Neuronal stem cell (in vitro differentiated cells): ENCODE results near the gene HOXD10.
A peak's percentile ranks its signal among the peaks of the same experiment; 100 is the strongest.

ENCODE experiments used
- DNase-seq: peaks from one replicate; pipeline ENCODE4 v3.0.0-alpha.2; 2013; ENCODE audit warnings: low spot score
- H2AFZ ChIP-seq: one replicate; pipeline ENCODE4 v1.6.1; 2013; ENCODE audit warnings: mild to moderate bottlenecking, low read length, inconsistent platforms
- H2AK5ac ChIP-seq: 2 replicates; pipeline ENCODE4 v1.6.1; 2013; ENCODE audit warnings: low read depth, mild to moderate bottlenecking, inconsistent platforms, low read length, moderate library complexity, mixed read lengths
- H2BK120ac ChIP-seq: 2 replicates; pipeline ENCODE4 v1.6.1; 2013; ENCODE audit warnings: low read depth, mild to moderate bottlenecking, inconsistent platforms, low read length, moderate library complexity, mixed read lengths
- H2BK12ac ChIP-seq: one replicate; pipeline ENCODE4 v1.6.1; 2013; ENCODE audit warnings: low read length, inconsistent platforms
- H2BK15ac ChIP-seq: 2 replicates; pipeline ENCODE4 v1.6.1; 2013; ENCODE audit warnings: mild to moderate bottlenecking, low read length, inconsistent platforms, mixed read lengths
- H2BK5ac ChIP-seq: one replicate; pipeline ENCODE4 v1.6.1; 2013; ENCODE audit warnings: inconsistent platforms, mild to moderate bottlenecking, low read length, moderate library complexity
- H3K14ac ChIP-seq: one replicate; pipeline ENCODE4 v1.6.1; 2013; ENCODE audit warnings: low read length, inconsistent platforms
- H3K18ac ChIP-seq: 2 replicates; pipeline ENCODE4 v1.6.1; 2013; ENCODE audit warnings: low read length, inconsistent platforms
- H3K23ac ChIP-seq: 2 replicates; pipeline ENCODE4 v1.6.1; 2013; ENCODE audit warnings: low read depth, mild to moderate bottlenecking, mixed read lengths, low read length, inconsistent platforms; ENCODE audit not compliant: poor library complexity
- H3K27ac ChIP-seq: replicated peaks from 3 replicates; pipeline ENCODE4 v1.5.1; 2013; ENCODE audit warnings: low read length, inconsistent platforms
- H3K27me3 ChIP-seq, 3 experiments: 2 replicates each; pipeline ENCODE4 v1.6.1; 2013; ENCODE audit warnings: low read length in 3 of 3, mild to moderate bottlenecking in 2 of 3, inconsistent platforms in 1 of 3, low read depth in 1 of 3, mixed read lengths in 1 of 3, moderate library complexity in 1 of 3; ENCODE audit not compliant: control insufficient read depth in 3 of 3, insufficient read depth in 3 of 3
- H3K36me3 ChIP-seq, 2 donors: replicated peaks in 1 of 2; 2 replicates each; pipeline ENCODE4 v1.6.1; 2013; ENCODE audit warnings: low read length in 2 of 2; ENCODE audit not compliant: control insufficient read depth in 2 of 2, insufficient read depth in 2 of 2
- H3K4ac ChIP-seq: 2 replicates; pipeline ENCODE4 v1.6.1; 2013; ENCODE audit warnings: inconsistent platforms, mild to moderate bottlenecking, low read length, moderate library complexity
- H3K4me1 ChIP-seq, 2 donors: 1 replicate in 1 of 2; 2 replicates in 1 of 2; pipeline ENCODE4 v1.6.1; 2013; ENCODE audit warnings: low read length in 2 of 2, low read depth in 1 of 2; ENCODE audit not compliant: control insufficient read depth in 2 of 2, insufficient read depth in 1 of 2
- H3K4me2 ChIP-seq: one replicate; pipeline ENCODE4 v1.6.1; 2013; ENCODE audit warnings: mild to moderate bottlenecking, low read length, inconsistent platforms; ENCODE audit not compliant: insufficient read depth, poor library complexity, severe bottlenecking
- H3K4me3 ChIP-seq, 2 donors: 2 replicates each; pipeline ENCODE4 v1.5.1; 2013; ENCODE audit warnings: low read length in 2 of 2, mild to moderate bottlenecking in 2 of 2, inconsistent platforms in 1 of 2, moderate library complexity in 1 of 2
- H3K79me1 ChIP-seq: one replicate; pipeline ENCODE4 v1.6.1; 2013; ENCODE audit warnings: low read depth, mild to moderate bottlenecking, inconsistent platforms, low read length, moderate library complexity
- H3K9ac ChIP-seq: one replicate; pipeline ENCODE4 v1.6.1; 2013; ENCODE audit warnings: mild to moderate bottlenecking, low read depth, low read length, inconsistent platforms; ENCODE audit not compliant: poor library complexity
- H3K9me3 ChIP-seq, 2 donors: replicated peaks in 1 of 2; 2 replicates each; pipeline versions ENCODE3 to v1.6.1; 2013; ENCODE audit warnings: low read length in 2 of 2, mild to moderate bottlenecking in 2 of 2, inconsistent platforms in 1 of 2, low read depth in 1 of 2, mixed read lengths in 1 of 2, moderate library complexity in 1 of 2; ENCODE audit not compliant: control insufficient read depth in 2 of 2, insufficient read depth in 1 of 2
- H4K8ac ChIP-seq: one replicate; pipeline ENCODE4 v1.6.1; 2013; ENCODE audit warnings: low read depth, mild to moderate bottlenecking, inconsistent platforms, low read length, moderate library complexity
- H4K91ac ChIP-seq: one replicate; pipeline ENCODE4 v1.6.1; 2013; ENCODE audit warnings: low read length, low read depth, mild to moderate bottlenecking, inconsistent platforms; ENCODE audit not compliant: poor library complexity
- WGBS, 2 donors: extraction: QIAGEN DNeasy Blood & Tissue Kit; methylation state at CpG; one replicate each; pipeline ENCODE4 v1.1.7; 2013; ENCODE audit warnings: missing lambda C conversion rate in 2 of 2, mixed read lengths in 1 of 2; ENCODE audit not compliant: insufficient read length in 2 of 2, insufficient replicate concordance in 1 of 2; ENCODE audit errors: extremely low coverage in 2 of 2; 5-methylcytosine and 5-hydroxymethylcytosine counted together

Gene HOXD10

DNA sequence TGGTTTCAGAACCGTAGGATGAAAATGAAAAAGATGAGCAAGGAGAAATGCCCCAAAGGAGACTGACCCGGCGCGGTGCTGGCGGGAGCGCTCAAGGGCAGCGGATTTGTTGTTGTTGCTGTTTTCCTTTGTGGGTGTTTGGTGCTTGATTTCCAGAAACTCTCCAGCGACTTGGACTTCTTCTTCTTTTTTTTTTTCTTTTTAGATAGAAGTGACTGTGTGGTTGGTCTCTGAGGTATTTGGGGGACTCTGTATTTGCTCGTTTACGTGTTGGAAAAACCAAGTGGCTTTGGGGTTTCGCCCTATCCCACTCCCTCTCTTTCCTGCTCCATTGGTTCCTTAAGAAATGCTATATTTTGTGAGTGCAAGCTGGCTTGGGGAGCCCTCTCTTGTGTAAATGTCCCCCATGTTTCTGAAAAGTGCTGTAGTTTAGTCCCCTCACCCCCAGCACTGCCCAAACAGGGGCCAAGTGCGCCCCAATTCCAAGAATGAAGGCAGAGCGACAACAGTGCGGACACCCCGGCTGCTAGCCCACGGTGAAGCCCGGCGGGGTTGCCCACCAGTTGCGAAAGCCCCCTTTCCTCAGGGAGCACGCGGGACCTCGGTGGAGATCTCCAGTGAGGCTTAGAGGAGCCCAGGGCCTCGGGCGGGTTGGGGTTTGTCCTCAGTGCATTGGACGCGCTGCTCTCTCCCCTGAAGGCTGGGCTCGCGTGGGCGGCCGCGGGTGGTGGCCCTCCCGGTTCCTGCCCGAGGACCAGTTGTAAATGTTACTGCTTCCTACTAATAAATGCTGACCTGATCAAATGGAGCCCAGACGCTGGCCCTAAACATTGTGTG is 7.8 kb downstream of the HOXD10 start:
- no peak overlapping the region for H3K27ac ChIP-seq
- H2BK120ac ChIP-seq, result no peak overlapping the region
- peaks cover 67 to 100% (median 93%) of the 10 kb centered on the region in 3 experiments for H3K27me3 ChIP-seq
- H2BK5ac ChIP-seq, result no peak overlapping the region
- DNase-seq, result no peak
- no peak overlapping the region for H3K4me2 ChIP-seq
- H2AK5ac ChIP-seq, result no peak overlapping the region
- H4K8ac ChIP-seq, result no peak overlapping the region
- H3K36me3 ChIP-seq, result no peaks in the 10 kb centered on the region
- H3K18ac ChIP-seq, result no peak overlapping the region
- H2BK15ac ChIP-seq, result no peak overlapping the region
- no peak overlapping the region for H4K91ac ChIP-seq
- WGBS, 2 donors, result no CpG with 5 or more reads among the region's 34 CpGs
- H3K14ac ChIP-seq, result no peak overlapping the region
- H3K9ac ChIP-seq, result no peak overlapping the region
- H3K4ac ChIP-seq, result no peak overlapping the region
- H2BK12ac ChIP-seq, result no peak overlapping the region
- no peak overlapping the region for H3K4me3 ChIP-seq
- H3K23ac ChIP-seq, result peak overlapping the region; percentile 26
- no peak overlapping the region for H2AFZ ChIP-seq
- H3K4me1 ChIP-seq, result peaks cover 0 to 5% of the 10 kb centered on the region in 2 donors
- H3K9me3 ChIP-seq, result no peaks in the 10 kb centered on the region
- H3K79me1 ChIP-seq, result no peaks in the 10 kb centered on the region

DNA sequence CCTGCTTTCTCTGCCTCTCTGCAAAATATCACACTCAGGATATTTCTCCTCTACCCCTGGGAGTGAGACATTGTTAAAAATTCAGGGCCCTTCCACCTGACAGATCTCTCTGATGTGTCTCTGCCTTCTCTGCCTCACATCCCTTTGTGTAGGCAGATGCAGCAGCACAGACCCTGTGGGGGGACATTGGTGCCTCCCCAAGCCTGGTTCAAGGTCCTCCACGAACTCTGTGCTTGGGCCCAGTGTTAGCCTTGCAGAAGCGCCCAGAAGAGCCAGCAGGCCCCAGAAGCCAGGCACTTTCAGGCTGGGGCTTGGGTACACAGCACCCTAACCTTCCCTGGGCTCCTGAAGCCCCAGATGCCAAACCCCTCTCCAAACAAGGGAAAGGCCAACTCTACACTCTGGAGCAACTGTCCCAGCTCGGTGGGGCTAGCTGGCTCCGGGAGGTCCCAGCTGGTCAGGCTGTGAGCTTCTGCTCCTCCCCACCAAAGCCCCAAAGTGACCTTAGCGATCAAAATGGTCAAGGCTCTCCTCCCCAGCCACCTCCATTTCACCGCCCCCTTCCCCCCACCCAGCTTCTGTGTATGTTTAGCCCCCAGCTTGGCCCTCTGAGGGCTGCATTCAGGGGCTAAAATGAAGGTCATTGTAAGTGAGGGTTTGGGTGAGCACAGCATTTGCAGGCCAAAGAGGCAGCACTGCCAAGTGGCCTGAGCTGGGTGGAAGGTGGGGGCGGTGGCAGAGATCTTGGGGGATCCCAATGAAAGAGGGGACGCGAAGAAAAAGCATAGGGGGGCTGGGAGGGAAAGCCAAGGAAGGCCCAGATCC is 8.6 kb downstream of the HOXD10 start:
- H2BK12ac ChIP-seq, result no peak overlapping the region
- no peak overlapping the region for H3K18ac ChIP-seq
- H3K9ac ChIP-seq, result no peak overlapping the region
- H2AK5ac ChIP-seq, result no peak overlapping the region
- peak overlapping the region; percentile 6 for H3K14ac ChIP-seq
- no peak overlapping the region for H2BK5ac ChIP-seq
- peaks cover 0 to 5% of the 10 kb centered on the region in 2 donors for H3K4me1 ChIP-seq
- no CpG with 5 or more reads among the region's 9 CpGs for WGBS, 2 donors
- no peak overlapping the region for H2BK15ac ChIP-seq
- no peak overlapping the region for H2AFZ ChIP-seq
- no peaks in the 10 kb centered on the region for H3K79me1 ChIP-seq
- no peak overlapping the region for H3K4ac ChIP-seq
- H3K23ac ChIP-seq, result no peak overlapping the region
- no peak overlapping the region for H2BK120ac ChIP-seq
- no peak overlapping the region for H3K4me3 ChIP-seq
- peak overlapping the region; percentile 4 for H3K4me2 ChIP-seq
- H3K27ac ChIP-seq, result no peak overlapping the region
- H3K36me3 ChIP-seq, result no peaks in the 10 kb centered on the region
- peaks cover 67 to 98% (median 93%) of the 10 kb centered on the region in 3 experiments for H3K27me3 ChIP-seq
- DNase-seq, result no peak
- no peak overlapping the region for H4K91ac ChIP-seq
- H4K8ac ChIP-seq, result no peak overlapping the region
- H3K9me3 ChIP-seq, result no peaks in the 10 kb centered on the region

DNA sequence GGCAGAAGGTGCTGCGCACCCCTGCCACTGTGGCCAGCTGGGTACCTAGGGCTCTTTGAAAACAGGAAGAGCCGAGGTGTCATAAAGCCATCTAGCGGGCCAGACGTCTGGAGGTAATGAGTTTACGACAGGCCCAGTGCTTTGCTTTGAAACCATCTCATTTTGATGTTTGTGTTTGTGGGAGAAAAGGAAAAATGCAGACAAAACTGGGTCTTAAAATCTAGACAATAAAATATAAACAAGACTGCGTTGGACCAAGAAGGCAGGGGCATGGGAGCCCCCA is 9.1 kb downstream of the HOXD10 start:
- H3K4me1 ChIP-seq, result peaks cover 0 to 5% of the 10 kb centered on the region in 2 donors
- WGBS, 2 donors, result no CpG with 5 or more reads among the region's 6 CpGs

More for the DNA sequence above, 9.1 kb downstream of the HOXD10 start:
- Histone ChIP-seq H4K91ac (no peak overlapping the region), H2BK12ac (no peak overlapping the region), H2AFZ (no peak overlapping the region), H3K9ac (no peak overlapping the region), H3K14ac (no peak overlapping the region), H3K9me3 (no peaks in the 10 kb centered on the region), H3K4ac (no peak overlapping the region), H3K4me2 (no peak overlapping the region), H2BK5ac (no peak overlapping the region), H3K18ac (no peak overlapping the region), H3K23ac (no peak overlapping the region), H3K4me3 (no peak overlapping the region), H3K79me1 (no peaks in the 10 kb centered on the region), H3K27ac (no peak overlapping the region), H2BK120ac (no peak overlapping the region), H4K8ac (no peak overlapping the region), H3K36me3 (no peaks in the 10 kb centered on the region), H2BK15ac (no peak overlapping the region), H2AK5ac (no peak overlapping the region), H3K27me3 (peaks cover 65 to 98% (median 93%) of the 10 kb centered on the region in 3 experiments)
- DNase-seq, result no peak
